Measurements from ENCODE around the gene PKP1.

The PKP1 gene

DNA sequence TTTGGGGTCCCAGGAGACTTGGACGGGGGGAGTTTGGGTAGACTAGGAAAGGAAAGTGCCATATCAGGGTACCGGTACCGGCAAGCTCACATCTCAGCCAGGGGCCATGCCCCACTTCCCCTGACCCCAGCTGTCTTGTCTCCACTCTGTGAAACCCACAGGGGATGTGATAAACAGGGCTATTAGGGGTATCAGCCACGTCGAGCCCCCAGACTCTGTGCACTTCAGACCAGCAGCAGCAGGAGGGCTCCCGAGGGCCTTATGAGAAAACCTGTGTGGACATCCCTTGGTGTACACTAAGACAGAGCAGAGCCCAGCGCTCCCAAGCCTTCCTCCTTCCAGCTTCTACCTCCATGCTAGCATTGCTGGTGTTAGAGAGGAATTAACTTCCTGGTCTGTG is 47.9 kb downstream of the PKP1 start:
- Mint-ChIP-seq H3K36me3 (ENCODE audit: insufficient read depth) (no peaks in the 10 kb centered on the region), H3K27me3 (no peaks in the 10 kb centered on the region), H3K9me3 (no peaks in the 10 kb centered on the region), H3K4me1 (no peaks in the 10 kb centered on the region), H3K4me3 (no peak overlapping the region), H3K27ac (ENCODE audit: low read depth) (no peak overlapping the region)
- DNase-seq (ENCODE audit: low spot score in 2 of 2) = no peak
- ATAC-seq (replicated peaks; ENCODE audit: extremely low read depth, poor library complexity, severe bottlenecking) = no peak

DNA sequence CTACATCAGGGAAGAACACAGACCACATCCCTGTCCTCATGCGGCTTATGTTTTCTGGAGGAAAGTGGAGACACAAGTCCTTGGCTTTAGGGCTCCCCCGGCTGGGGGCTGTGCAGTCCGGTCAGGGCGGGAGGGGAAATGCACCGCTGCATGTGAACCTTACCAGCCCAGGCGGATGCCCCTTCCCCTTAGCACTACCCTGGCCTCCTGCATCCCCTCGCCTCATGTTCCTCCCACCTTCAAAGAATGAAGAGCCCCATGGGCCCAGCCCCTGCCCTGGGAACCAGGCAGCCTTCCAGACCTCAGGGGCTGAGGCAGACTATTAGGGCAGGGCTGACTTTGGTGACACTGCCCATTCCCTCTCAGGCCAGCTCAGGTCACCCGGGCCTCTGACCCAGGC is 48.7 kb downstream of the PKP1 start:
- H3K9me3 Mint-ChIP-seq = no peaks in the 10 kb centered on the region
- H3K27ac Mint-ChIP-seq (ENCODE audit: low read depth) = no peak overlapping the region
- DNase-seq (ENCODE audit: low spot score in 2 of 2) (no peak), ATAC-seq (replicated peaks; ENCODE audit: extremely low read depth, poor library complexity, severe bottlenecking) (no peak)
- no peaks in the 10 kb centered on the region for H3K27me3 Mint-ChIP-seq
- H3K36me3 Mint-ChIP-seq (ENCODE audit: insufficient read depth) = no peaks in the 10 kb centered on the region
- H3K4me3 Mint-ChIP-seq = no peak overlapping the region
- no peaks in the 10 kb centered on the region for H3K4me1 Mint-ChIP-seq

DNA sequence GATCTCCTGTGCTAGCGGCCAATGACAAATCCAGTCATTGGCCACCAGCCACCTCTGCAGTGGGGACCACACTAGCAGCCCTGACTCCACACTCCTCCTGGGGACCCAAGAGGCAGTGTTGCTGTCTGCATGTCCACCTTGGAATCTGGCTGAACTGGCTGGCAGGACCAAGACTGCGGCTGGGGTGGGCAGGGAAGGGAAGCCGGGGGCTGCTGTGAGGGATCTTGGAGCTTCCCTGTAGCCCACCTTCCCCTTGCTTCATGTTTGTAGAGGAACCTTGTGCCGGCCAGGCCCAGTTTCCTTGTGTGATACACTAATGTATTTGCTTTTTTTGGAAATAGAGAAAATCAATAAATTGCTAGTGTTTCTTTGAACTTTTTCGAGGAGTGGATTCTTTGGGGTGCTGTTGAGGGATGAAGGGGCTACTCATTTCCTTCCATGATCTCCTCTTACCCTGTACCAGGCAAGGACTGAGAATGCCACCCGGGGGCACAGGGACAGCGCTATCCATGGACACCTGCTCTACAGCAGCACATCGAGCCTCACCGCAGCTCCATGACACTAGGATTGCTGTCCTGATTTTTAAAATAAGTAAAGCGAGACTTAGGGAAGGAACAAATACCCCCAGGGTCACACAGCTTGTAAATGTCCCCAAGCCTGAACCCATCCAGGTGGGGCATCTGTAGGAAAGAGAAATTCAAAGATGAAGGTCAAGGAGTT is 49.5 kb downstream of the PKP1 start:
- H3K4me1 Mint-ChIP-seq = no peaks in the 10 kb centered on the region
- ATAC-seq (replicated peaks; ENCODE audit: extremely low read depth, poor library complexity, severe bottlenecking) (no peak), DNase-seq (ENCODE audit: low spot score in 2 of 2) (no peak)
- H3K4me3 Mint-ChIP-seq = no peak overlapping the region
- no peaks in the 10 kb centered on the region for H3K27me3 Mint-ChIP-seq
- H3K9me3 Mint-ChIP-seq = no peaks in the 10 kb centered on the region
- H3K27ac Mint-ChIP-seq (ENCODE audit: low read depth) = no peak overlapping the region
- no peaks in the 10 kb centered on the region for H3K36me3 Mint-ChIP-seq (ENCODE audit: insufficient read depth)

DNA sequence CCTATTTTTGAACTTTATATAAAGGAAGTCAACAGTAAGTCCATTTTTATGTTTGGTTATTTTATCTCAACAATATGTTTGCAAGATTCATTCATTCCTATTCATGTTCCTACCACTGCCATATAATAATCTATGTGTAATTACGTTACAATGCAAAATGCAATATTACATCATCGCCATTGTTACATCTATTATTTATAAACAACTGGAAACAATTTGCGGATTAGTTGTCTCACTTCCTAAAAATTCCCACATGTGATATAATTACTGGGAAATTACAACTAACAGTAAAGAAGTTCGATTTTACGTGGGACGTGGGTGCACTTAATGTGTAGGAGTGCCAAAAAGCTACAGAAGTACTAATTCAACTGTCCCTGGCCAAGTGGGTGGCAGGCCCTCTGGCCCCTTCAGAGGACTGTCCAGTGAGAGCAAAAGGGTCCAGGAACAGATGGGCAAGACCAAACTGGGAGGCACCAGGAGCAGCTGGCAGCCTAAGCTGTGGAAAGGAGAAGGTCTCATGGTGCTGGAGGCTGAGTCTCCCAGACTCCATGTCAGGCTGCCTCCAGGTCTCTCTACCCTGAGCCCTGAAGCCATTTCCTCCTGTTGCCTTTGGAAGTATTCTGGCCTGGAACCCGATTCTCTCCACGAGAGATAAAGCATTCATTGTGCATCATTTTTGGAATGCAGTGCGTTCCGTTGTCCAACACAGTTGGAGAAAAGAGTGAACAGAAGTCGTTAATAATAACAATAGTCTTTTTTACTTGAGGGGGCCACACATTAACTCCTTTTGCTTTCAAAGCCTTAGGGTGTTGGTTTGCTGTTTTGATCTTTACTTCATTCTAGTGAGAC is 51.2 kb downstream of the PKP1 start:
- Mint-ChIP-seq H3K4me3 (no peak overlapping the region), H3K36me3 (ENCODE audit: insufficient read depth) (no peaks in the 10 kb centered on the region), H3K4me1 (no peaks in the 10 kb centered on the region), H3K27me3 (no peaks in the 10 kb centered on the region), H3K9me3 (no peaks in the 10 kb centered on the region), H3K27ac (ENCODE audit: low read depth) (no peak overlapping the region)
- ATAC-seq (replicated peaks; ENCODE audit: extremely low read depth, poor library complexity, severe bottlenecking) = no peak
- DNase-seq (ENCODE audit: low spot score in 2 of 2) = no peak

DNA sequence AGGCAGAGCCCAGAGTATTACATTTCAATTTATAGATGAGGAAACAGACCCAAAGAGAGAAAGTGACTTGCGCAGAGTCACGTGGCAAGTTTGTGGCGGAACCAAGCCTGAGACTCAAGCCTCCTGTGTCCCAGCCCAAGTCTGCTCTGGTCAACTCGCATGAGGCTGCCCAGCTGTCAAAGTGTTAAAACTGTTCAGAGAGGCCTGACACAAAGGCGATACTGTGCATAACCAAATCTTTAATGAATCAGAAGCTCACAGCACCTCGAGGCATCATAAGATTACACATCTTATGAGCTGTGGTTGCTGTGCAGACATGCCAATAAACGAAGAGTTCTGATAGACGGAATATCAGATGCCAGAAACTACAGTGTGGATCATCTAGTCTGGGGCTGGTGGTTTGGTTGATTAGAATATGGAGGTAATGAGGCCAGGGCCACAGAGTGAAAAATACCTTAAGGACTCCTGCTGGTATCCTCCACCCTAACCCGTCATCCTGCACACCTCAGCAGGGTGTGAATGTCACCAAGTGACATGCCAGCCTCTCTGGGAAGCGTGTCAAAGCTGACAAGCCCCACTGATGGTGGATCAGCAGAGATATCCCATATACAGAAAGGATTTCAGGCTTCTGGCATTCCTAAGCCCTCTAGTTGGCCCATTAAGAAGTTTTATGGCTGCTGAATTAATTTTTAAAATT is 52.0 kb downstream of the PKP1 start:
- DNase-seq (ENCODE audit: low spot score in 2 of 2) (no peak), ATAC-seq (replicated peaks; ENCODE audit: extremely low read depth, poor library complexity, severe bottlenecking) (no peak)
- Mint-ChIP-seq H3K4me3 (no peak overlapping the region), H3K4me1 (no peaks in the 10 kb centered on the region), H3K27me3 (no peaks in the 10 kb centered on the region), H3K27ac (ENCODE audit: low read depth) (no peak overlapping the region), H3K9me3 (no peaks in the 10 kb centered on the region), H3K36me3 (ENCODE audit: insufficient read depth) (no peaks in the 10 kb centered on the region)

- H3K9me3 Mint-ChIP-seq = no peaks in the 10 kb centered on the region
- H3K4me1 Mint-ChIP-seq = no peaks in the 10 kb centered on the region
- ATAC-seq (replicated peaks; ENCODE audit: extremely low read depth, poor library complexity, severe bottlenecking) = no peak
- H3K36me3 Mint-ChIP-seq (ENCODE audit: insufficient read depth) = no peaks in the 10 kb centered on the region
- no peak overlapping the region for H3K27ac Mint-ChIP-seq (ENCODE audit: low read depth)
- no peak overlapping the region for H3K4me3 Mint-ChIP-seq
- no peaks in the 10 kb centered on the region for H3K27me3 Mint-ChIP-seq
- no peak for DNase-seq (ENCODE audit: low spot score in 2 of 2)
Measured at GRCh38 chr1:201335901-201336300, 52.6 kb downstream of the PKP1 start.

GRCh38 chr1:201336711-201337450 is 53.6 kb downstream of the PKP1 start:
- Mint-ChIP-seq H3K27me3 (no peaks in the 10 kb centered on the region), H3K9me3 (no peaks in the 10 kb centered on the region), H3K27ac (ENCODE audit: low read depth) (no peak overlapping the region), H3K36me3 (ENCODE audit: insufficient read depth) (no peaks in the 10 kb centered on the region), H3K4me3 (no peak overlapping the region), H3K4me1 (no peaks in the 10 kb centered on the region)
- ATAC-seq (replicated peaks; ENCODE audit: extremely low read depth, poor library complexity, severe bottlenecking) (no peak), DNase-seq (ENCODE audit: low spot score in 2 of 2) (no peak)

- no peak overlapping the region for H3K27ac Mint-ChIP-seq (ENCODE audit: low read depth)
- H3K36me3 Mint-ChIP-seq (ENCODE audit: insufficient read depth) = peaks cover 3% of the 10 kb centered on the region
- no peaks in the 10 kb centered on the region for H3K9me3 Mint-ChIP-seq
- H3K4me3 Mint-ChIP-seq = no peak overlapping the region
- no peak for DNase-seq (ENCODE audit: low spot score in 2 of 2)
- ATAC-seq (replicated peaks; ENCODE audit: extremely low read depth, poor library complexity, severe bottlenecking) = no peak
- H3K27me3 Mint-ChIP-seq = no peaks in the 10 kb centered on the region
- no peaks in the 10 kb centered on the region for H3K4me1 Mint-ChIP-seq
Measured at GRCh38 chr1:201341377-201341776, 58.1 kb downstream of the PKP1 start.

- Mint-ChIP-seq H3K27me3 (peaks cover 15% of the 10 kb centered on the region), H3K9me3 (no peaks in the 10 kb centered on the region), H3K27ac (ENCODE audit: low read depth) (no peak overlapping the region), H3K36me3 (ENCODE audit: insufficient read depth) (peaks cover 3% of the 10 kb centered on the region), H3K4me3 (no peak overlapping the region), H3K4me1 (no peaks in the 10 kb centered on the region)
- no peak for ATAC-seq (replicated peaks; ENCODE audit: extremely low read depth, poor library complexity, severe bottlenecking)
- no peak for DNase-seq (ENCODE audit: low spot score in 2 of 2)
Measured at GRCh38 chr1:201344206-201345080, 61.1 kb downstream of the PKP1 start.

GRCh38 chr1:201345081-201345355 is 61.7 kb downstream of the PKP1 start:
- H3K27ac Mint-ChIP-seq (ENCODE audit: low read depth) = no peak overlapping the region
- peaks cover 21% of the 10 kb centered on the region for H3K27me3 Mint-ChIP-seq
- no peak overlapping the region for H3K4me3 Mint-ChIP-seq
- H3K9me3 Mint-ChIP-seq = no peaks in the 10 kb centered on the region
- ATAC-seq (replicated peaks; ENCODE audit: extremely low read depth, poor library complexity, severe bottlenecking) = no peak
- H3K36me3 Mint-ChIP-seq (ENCODE audit: insufficient read depth) = peaks cover 3% of the 10 kb centered on the region
- no peaks in the 10 kb centered on the region for H3K4me1 Mint-ChIP-seq
- no peak for DNase-seq (ENCODE audit: low spot score in 2 of 2)

GRCh38 chr1:201346337-201346939 is 63.1 kb downstream of the PKP1 start:
- ATAC-seq (replicated peaks; ENCODE audit: extremely low read depth, poor library complexity, severe bottlenecking) (no peak), DNase-seq (ENCODE audit: low spot score in 2 of 2) (no peak)
- Mint-ChIP-seq H3K27me3 (peaks cover 30% of the 10 kb centered on the region), H3K4me1 (no peaks in the 10 kb centered on the region), H3K9me3 (no peaks in the 10 kb centered on the region), H3K36me3 (ENCODE audit: insufficient read depth) (peaks cover 3% of the 10 kb centered on the region), H3K27ac (ENCODE audit: low read depth) (no peak overlapping the region), H3K4me3 (no peak overlapping the region)

Data from central memory CD8-positive, alpha-beta T cell (primary cell).